SK-N-SH (cell line): Measurements from ENCODE around the gene CPEB2. TPM values are rescaled to one million over a fixed set of nuclear protein-coding genes. Genes with fewer than 3 reads are reported as not detected.

Source experiments
- CTCF ChIA-PET: fragments of 300-600, 350-600 bp; formaldehyde crosslinking; extraction: SDS; loops from one replicate; lab custom pipeline; 2021; lab: Yijun Ruan, JAX
- POLR2A ChIA-PET: fragments of 350-600 bp; sonication (Branson Sonifier 250); formaldehyde crosslinking; extraction: SDS; loops from one replicate; lab custom pipeline; 2020; ENCODE audit warnings: antibody characterized with exemption, inconsistent platforms; lab: Yijun Ruan, JAX
- DNase-seq: peaks from one replicate; pipeline ENCODE4 v3.0.0; 2012
- H2AFZ ChIP-seq: fragments of 200-600 bp; sonication (generic); 2 replicates; pipeline ENCODE4 v1.8.1; 2016; ENCODE audit warnings: antibody characterized with exemption, mild to moderate bottlenecking, low read depth
- H3F3A ChIP-seq: fragments of 200-600 bp; sonication (generic); replicated peaks from 2 replicates; pipeline ENCODE3; 2016; ENCODE audit warnings: antibody characterized with exemption, mild to moderate bottlenecking; ENCODE audit not compliant: insufficient read depth
- H3K27ac ChIP-seq, 2 experiments: fragments of 200-500 bp in 1 of 2; fragments of 200-600 bp in 1 of 2; sonication (Bioruptor generic) in 1 of 2; sonication (generic), shearing (Covaris generic) in 1 of 2; 2 replicates each; pipeline versions ENCODE4 v1.5.1 to v1.6.1; 2014 to 2016; ENCODE audit warnings: low read depth in 2 of 2, inconsistent platforms in 1 of 2, low read length in 1 of 2, mild to moderate bottlenecking in 1 of 2, mixed read lengths in 1 of 2
- H3K27me3 ChIP-seq: fragments of 200-600 bp; sonication (generic), shearing (Covaris generic); 2 replicates; pipeline ENCODE4 v1.6.1; 2016; ENCODE audit warnings: mixed run types; ENCODE audit not compliant: insufficient read depth
- H3K36me3 ChIP-seq, 2 experiments: fragments of 200-500 bp in 1 of 2; fragments of 200-600 bp in 1 of 2; sonication (Bioruptor generic) in 1 of 2; sonication (generic) in 1 of 2; replicated peaks in 1 of 2; 2 replicates each; pipeline versions ENCODE3 to v1.5.1; 2014 to 2016; ENCODE audit warnings: low read length in 1 of 2, mild to moderate bottlenecking in 1 of 2; ENCODE audit not compliant: insufficient read depth in 2 of 2, control insufficient read depth in 1 of 2
- H3K4me1 ChIP-seq, 2 experiments: fragments of 200-500 bp in 1 of 2; fragments of 200-600 bp in 1 of 2; sonication (Bioruptor generic) in 1 of 2; sonication (generic), shearing (Covaris generic) in 1 of 2; 2 replicates each; pipeline versions ENCODE4 v1.5.1 to v1.6.1; 2014 to 2016; ENCODE audit warnings: low read depth in 1 of 2, low read length in 1 of 2, mixed run types in 1 of 2; ENCODE audit not compliant: insufficient read depth in 2 of 2, control insufficient read depth in 1 of 2
- H3K4me2 ChIP-seq: fragments of 200-600 bp; sonication (generic), shearing (Covaris generic); 2 replicates; pipeline ENCODE4 v1.6.1; 2017; ENCODE audit warnings: mixed run types
- H3K4me3 ChIP-seq, 2 experiments: fragments of 200-500 bp in 1 of 2; fragments of 200-600 bp in 1 of 2; sonication (Bioruptor generic) in 1 of 2; sonication (generic), shearing (Covaris generic) in 1 of 2; 2 replicates each; pipeline versions ENCODE4 v1.5.1 to v1.8.1; 2014 to 2016; ENCODE audit warnings: low read depth in 2 of 2, inconsistent platforms in 1 of 2, low read length in 1 of 2, mild to moderate bottlenecking in 1 of 2, mixed read lengths in 1 of 2, moderate library complexity in 1 of 2
- H3K79me2 ChIP-seq: fragments of 200-600 bp; sonication (generic); 2 replicates; pipeline ENCODE4 v1.8.1; 2017; ENCODE audit warnings: mild to moderate bottlenecking; ENCODE audit not compliant: insufficient read depth
- H3K9ac ChIP-seq: fragments of 200-600 bp; sonication (generic); 2 replicates; pipeline ENCODE4 v1.6.1; 2017; ENCODE audit warnings: mixed run types
- H3K9me2 ChIP-seq: fragments of 200-600 bp; sonication (generic); 2 replicates; pipeline ENCODE4 v1.6.1; 2017; ENCODE audit warnings: mixed run types
- H3K9me3 ChIP-seq: fragments of 200-600 bp; sonication (generic); 2 replicates; pipeline ENCODE4 v1.6.1; 2017; ENCODE audit warnings: mixed run types, mild to moderate bottlenecking, moderate library complexity
- H4K20me1 ChIP-seq: fragments of 200-600 bp; sonication (generic); 2 replicates; pipeline ENCODE4 v1.6.1; 2017; ENCODE audit warnings: mild to moderate bottlenecking, mixed run types; ENCODE audit not compliant: insufficient read depth
- CTCF ChIP-seq: fragments of 200-600 bp; sonication (generic); IDR thresholded peaks from 2 replicates; pipeline ENCODE4 v1.6.1; 2017; ENCODE audit warnings: antibody characterized with exemption, mild to moderate bottlenecking, moderate library complexity
- ELF1 ChIP-seq: IDR thresholded peaks from 2 replicates; pipeline ENCODE4 v1.4.0; 2012
- EP300 ChIP-seq, 2 experiments: IDR thresholded peaks; 2 replicates each; pipeline versions ENCODE4 v1.4.0 to v1.6.1; 2012; ENCODE audit warnings: borderline replicate concordance in 1 of 2, low read depth in 1 of 2, low read length in 1 of 2
- EZH2phosphoT487 ChIP-seq: fragments of 200-600 bp; sonication (generic); IDR thresholded peaks from 2 replicates; pipeline ENCODE4 v1.6.1; 2017; ENCODE audit warnings: low read depth, mixed run types, mild to moderate bottlenecking, antibody characterized with exemption, moderate library complexity, borderline replicate concordance
- FOSL2 ChIP-seq: IDR thresholded peaks from 2 replicates; pipeline ENCODE4 v1.4.0; 2012; ENCODE audit warnings: low read depth, mild to moderate bottlenecking, moderate library complexity, borderline replicate concordance
- FOXJ3 ChIP-seq: sonication (generic); formaldehyde crosslinking; IDR thresholded peaks from 2 replicates; pipeline ENCODE4 v1.5.1; 2020; ENCODE audit warnings: mild to moderate bottlenecking, missing genetic modification reagents
- FOXM1 ChIP-seq: IDR thresholded peaks from 2 replicates; pipeline ENCODE4 v1.4.0; 2012; ENCODE audit warnings: low read depth, mild to moderate bottlenecking
- GABPA ChIP-seq: IDR thresholded peaks from 2 replicates; pipeline ENCODE4 v1.4.0; 2012; ENCODE audit warnings: low read depth, mild to moderate bottlenecking
- MXI1 ChIP-seq: IDR thresholded peaks from 2 replicates; pipeline ENCODE4 v1.6.1; 2012; ENCODE audit warnings: mild to moderate bottlenecking, low read depth, low read length, improper control_type of control experiment
- PBX3 ChIP-seq: IDR thresholded peaks from 2 replicates; pipeline ENCODE4; 2012
- RAD21 ChIP-seq: IDR thresholded peaks from 2 replicates; pipeline ENCODE4 v1.6.1; 2012; ENCODE audit warnings: mild to moderate bottlenecking, low read length
- RCOR1 ChIP-seq: fragments of 150-350 bp; IDR thresholded peaks from 2 replicates; pipeline ENCODE4 v1.6.1; 2017; ENCODE audit warnings: antibody characterized with exemption, low read length
- RFX5 ChIP-seq: IDR thresholded peaks from 2 replicates; pipeline ENCODE4 v1.6.1; 2012; ENCODE audit warnings: mild to moderate bottlenecking, improper control_type of control experiment, low read length
- SMC3 ChIP-seq: IDR thresholded peaks from 2 replicates; pipeline ENCODE4 v1.6.1; 2012; ENCODE audit warnings: low read depth, low read length, improper control_type of control experiment
- USF1 ChIP-seq: IDR thresholded peaks from 2 replicates; pipeline ENCODE4 v1.4.0; 2012; ENCODE audit warnings: low read depth, borderline replicate concordance
- YY1 ChIP-seq: IDR thresholded peaks from 2 replicates; pipeline ENCODE4 v1.4.0; 2012; ENCODE audit warnings: low read depth, mild to moderate bottlenecking
- WGBS: methylation state at CpG from one replicate; pipeline ENCODE4 v1.1.6; 2017; ENCODE audit warnings: low lambda C conversion rate; 5-methylcytosine and 5-hydroxymethylcytosine counted together
- polyA plus RNA-seq, 3 experiments: library from polyadenylated mRNA; depleted of rRNA; stranded (reverse); fragments of >200 nt; gene quantifications; 2 replicates each; pipeline ENCODE4 v1.2.3, GENCODE V29; 2012
- TF ChIP-seq, protein P1 (sequence below): IDR thresholded peaks from 2 replicates; pipeline ENCODE4 v1.4.0; 2012; ENCODE audit warnings: low read depth
- TF ChIP-seq, protein P2 (sequence below): fragments of 150-350 bp; IDR thresholded peaks from 2 replicates; pipeline ENCODE4 v1.6.1; 2017; ENCODE audit warnings: antibody characterized with exemption, low read length, low read depth, borderline replicate concordance

CPEB2 gene
- polyA plus RNA-seq, 1 of the 3 experiments (the other 2 are of a cell fraction): 2.1 TPM

GRCh38 chr4:14984448-14984847 is 17.8 kb upstream of the CPEB2 start:
- H3K4me2 ChIP-seq: no peak overlapping the region
- H3K9ac ChIP-seq: no peak overlapping the region
- no peak overlapping the region for H3K4me3 ChIP-seq
- TF ChIP-seq, protein P1, sequence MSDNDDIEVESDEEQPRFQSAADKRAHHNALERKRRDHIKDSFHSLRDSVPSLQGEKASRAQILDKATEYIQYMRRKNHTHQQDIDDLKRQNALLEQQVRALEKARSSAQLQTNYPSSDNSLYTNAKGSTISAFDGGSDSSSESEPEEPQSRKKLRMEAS: no peak
- TF ChIP-seq ELF1: no peak
- TF ChIP-seq RCOR1: no peak
- TF ChIP-seq YY1: no peak
- TF ChIP-seq SMC3: no peak
- TF ChIP-seq EP300 (IDR thresholded peaks at IDR 0.05; ENCODE audit: borderline replicate concordance in 1 of 2, low read depth in 1 of 2, low read length in 1 of 2): no peak
- TF ChIP-seq RAD21: no peak
- TF ChIP-seq CTCF: no peak
- no peak for TF ChIP-seq EZH2phosphoT487
- TF ChIP-seq FOXM1: no peak
- no peak for TF ChIP-seq FOSL2
- no peak for TF ChIP-seq MXI1
- TF ChIP-seq PBX3: no peak
- no peak for TF ChIP-seq GABPA
- TF ChIP-seq FOXJ3: no peak
- no peak for TF ChIP-seq RFX5
- TF ChIP-seq, protein P2, sequence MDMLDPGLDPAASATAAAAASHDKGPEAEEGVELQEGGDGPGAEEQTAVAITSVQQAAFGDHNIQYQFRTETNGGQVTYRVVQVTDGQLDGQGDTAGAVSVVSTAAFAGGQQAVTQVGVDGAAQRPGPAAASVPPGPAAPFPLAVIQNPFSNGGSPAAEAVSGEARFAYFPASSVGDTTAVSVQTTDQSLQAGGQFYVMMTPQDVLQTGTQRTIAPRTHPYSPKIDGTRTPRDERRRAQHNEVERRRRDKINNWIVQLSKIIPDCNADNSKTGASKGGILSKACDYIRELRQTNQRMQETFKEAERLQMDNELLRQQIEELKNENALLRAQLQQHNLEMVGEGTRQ: no peak
- TF ChIP-seq USF1: no peak
- H3K79me2 ChIP-seq: no peaks in the 10 kb centered on the region
- no peak overlapping the region for H2AFZ ChIP-seq
- no peak for DNase-seq
- H3F3A ChIP-seq: no peaks in the 10 kb centered on the region
- H3K27ac ChIP-seq: no peak overlapping the region
- H4K20me1 ChIP-seq: no peaks in the 10 kb centered on the region
- ChIA-PET CTCF (no interaction called here), POLR2A (no interaction called here)
- no peaks in the 10 kb centered on the region for H3K9me2 ChIP-seq
- WGBS: 35% methylated on average over 1 of the region's 1 CpG
- H3K27me3 ChIP-seq: no peaks in the 10 kb centered on the region
- no peaks in the 10 kb centered on the region for H3K4me1 ChIP-seq
- no peaks in the 10 kb centered on the region for H3K36me3 ChIP-seq
- no peaks in the 10 kb centered on the region for H3K9me3 ChIP-seq
